RWPE1 (cell line): ENCODE measurements around the gene TRIM3.

Source experiments
- CTCF ChIA-PET: fragments of 350-600 bp; sonication (Branson Sonifier 250); formaldehyde crosslinking; extraction: SDS; loops from one replicate; lab custom pipeline; 2021; lab: Yijun Ruan, JAX
- POLR2A ChIA-PET: fragments of 400-600 bp; formaldehyde crosslinking; extraction: SDS; loops from one replicate; lab custom pipeline; 2020; ENCODE audit warnings: antibody characterized with exemption; ENCODE audit not compliant: low non-redundant PET; lab: Yijun Ruan, JAX
- DNase-seq: peaks from one replicate; pipeline ENCODE4 v3.0.0; 2012; ENCODE audit warnings: low spot score
- H3K27ac ChIP-seq: fragments of 450-650 bp; 2 replicates; pipeline ENCODE4 v1.5.1; 2017
- CTCF ChIP-seq: fragments of 450-650 bp; conservative IDR thresholded peaks from 2 replicates; pipeline ENCODE4 v1.5.1; 2017; ENCODE audit warnings: low read depth, mild to moderate bottlenecking

The TRIM3 gene

GRCh38 chr11:6402561-6402981 lies 71.2 kb downstream of the TRIM3 start:
- DNase-seq, result no peak
- ChIA-PET POLR2A (no interaction called here), CTCF (interaction anchor here (1.5 kb wide), 1 partner anchor 23 kb away, joined by 4 read pairs; no protein-coding TSS in a partner anchor)
- TF ChIP-seq CTCF, result no peak
- no peak overlapping the region for H3K27ac ChIP-seq

- CTCF ChIA-PET, result interaction anchor here (0.6 kb wide), 1 partner anchor 42 kb away, joined by 3 read pairs; no protein-coding TSS in a partner anchor
- no peak for TF ChIP-seq CTCF
- POLR2A ChIA-PET, result no interaction called here
- DNase-seq, result no peak
- H3K27ac ChIP-seq, result no peak overlapping the region
Measured at GRCh38 chr11:6402061-6402470, 71.7 kb downstream of the TRIM3 start.

GRCh38 chr11:6401464-6401863 lies 72.3 kb downstream of the TRIM3 start:
- ChIA-PET CTCF (interaction anchor here (0.6 kb wide), 2 partner anchors 42 to 1115 kb away, joined by 3 read pairs; no protein-coding TSS in a partner anchor), POLR2A (no interaction called here)
- no peak for DNase-seq
- H3K27ac ChIP-seq, result no peak overlapping the region
- no peak for TF ChIP-seq CTCF

- no peak for TF ChIP-seq CTCF
- no peak overlapping the region for H3K27ac ChIP-seq
- POLR2A ChIA-PET, result no interaction called here
- CTCF ChIA-PET, result interaction anchor here (0.6 kb wide), 1 partner anchor 1114 kb away, joined by 3 read pairs; no protein-coding TSS in a partner anchor
- no peak for DNase-seq
Measured at GRCh38 chr11:6400431-6401345, 73.1 kb downstream of the TRIM3 start.
